Smooth muscle cell of the umbilical artery (primary cell): ENCODE measurements around the gene GOLGA8G. TPM values are rescaled to one million over a fixed set of nuclear protein-coding genes. Genes with fewer than 3 reads are reported as not detected.

Source experiments
- total RNA-seq: library from RNA; depleted of rRNA; stranded (reverse); fragments of >200 nt; gene quantifications from 2 replicates; pipeline ENCODE4 v1.2.3, GENCODE V29; 2014

The GOLGA8G gene
- total RNA-seq, result under 0.01 TPM in 1 of 2 replicates, not detected in the other

GRCh38 chr15:28532954-28533353 is at the start of gene GOLGA8G:
Gene GOLGA8G (minus strand): TSS chr15:28532971. CDS start chr15:28532909, 62 bp downstream.

GRCh38 chr15:28553268-28553667 is 20.5 kb upstream of the GOLGA8G start, which contains the start of gene GOLGA6L25:
Gene GOLGA6L25 (plus strand): TSS chr15:28553568. CDS start chr15:28553629, 61 bp downstream.

Other genes starting within 250 kb of the GOLGA8G start
- gene HERC2, start 210.8 kb downstream of the GOLGA8G start, total RNA-seq, result 43.9 and 75.8 TPM in 2 replicates
- not detected in 2 replicates for gene GOLGA6L24, start 174.9 kb downstream of the GOLGA8G start, total RNA-seq
- not detected in 2 replicates for gene GOLGA8F, start 154.3 kb downstream of the GOLGA8G start, total RNA-seq
- gene GOLGA6L25, start 20.6 kb upstream of the GOLGA8G start, total RNA-seq, result not detected in 2 replicates
- not detected in 2 replicates for gene GOLGA8M, start 179.4 kb upstream of the GOLGA8G start, total RNA-seq